Activated CD4-positive, alpha-beta T cell treated with anti-CD3 and anti-CD28 coated beads, Interleukin-2, Interleukin-6, amounts not matched to agents 100 ng/mL and 50 ng/mL, durations not matched to agents 16 hours and 8 hours (primary cell): ENCODE results near the gene USP49.
A peak's percentile ranks its signal among the peaks of the same experiment; 100 is the strongest.

Experiments
- DNase-seq: peaks from one replicate; pipeline ENCODE4 v3.0.0-alpha.2; 2020

Gene USP49

GRCh38 chr6:41927253-41927652, 32.1 kb upstream of the USP49 start:
- no peak for DNase-seq

GRCh38 chr6:41922154-41922553, 27.0 kb upstream of the USP49 start:
- DNase-seq: no peak

- DNase-seq: no peak
Observed at GRCh38 chr6:41921712-41921998, 26.5 kb upstream of the USP49 start.

GRCh38 chr6:41920921-41921711, 25.9 kb upstream of the USP49 start, which contains the start of the genes BYSL and MED20:
BYSL (plus strand) TSS chr6:41921499; CDS start chr6:41921563, 64 bp downstream.
MED20 (minus strand) TSS chr6:41921139; CDS start chr6:41921018, 121 bp downstream.
- DNase-seq: peak; percentile 96

GRCh38 chr6:41917528-41917927, 22.4 kb upstream of the USP49 start:
- peak; percentile 65 for DNase-seq

GRCh38 chr6:41914869-41915530, 19.8 kb upstream of the USP49 start:
- no peak for DNase-seq

GRCh38 chr6:41914343-41914742, 19.2 kb upstream of the USP49 start:
- no peak for DNase-seq

GRCh38 chr6:41909727-41910126, 14.6 kb upstream of the USP49 start:
- no peak for DNase-seq

- DNase-seq: peak; percentile 53
Observed at GRCh38 chr6:41901882-41902519, 6.8 kb upstream of the USP49 start.

GRCh38 chr6:41900861-41901260, 5.7 kb upstream of the USP49 start:
- DNase-seq: no peak

GRCh38 chr6:41896281-41896680, 1.1 kb upstream of the USP49 start:
- no peak for DNase-seq

GRCh38 chr6:41894366-41895299, 542 bp downstream of the USP49 start:
- DNase-seq: peak; percentile 10

- DNase-seq: no peak
Observed at GRCh38 chr6:41892921-41893564, 2.1 kb downstream of the USP49 start.

GRCh38 chr6:41887331-41887751, 7.8 kb downstream of the USP49 start:
- DNase-seq: no peak

- DNase-seq: no peak
Observed at GRCh38 chr6:41885930-41886329, 9.2 kb downstream of the USP49 start.

GRCh38 chr6:41884957-41885356, 10.2 kb downstream of the USP49 start:
- DNase-seq: no peak

- no peak for DNase-seq
Observed at GRCh38 chr6:41881506-41881905, 13.7 kb downstream of the USP49 start.

- no peak for DNase-seq
Observed at GRCh38 chr6:41878961-41879405, 16.2 kb downstream of the USP49 start.

GRCh38 chr6:41878246-41878645, 16.9 kb downstream of the USP49 start:
- no peak for DNase-seq

- DNase-seq: no peak
Observed at GRCh38 chr6:41877051-41877680, 18.0 kb downstream of the USP49 start.

- no peak for DNase-seq
Observed at GRCh38 chr6:41874741-41875140, 20.4 kb downstream of the USP49 start.

GRCh38 chr6:41872147-41872546, 23.0 kb downstream of the USP49 start:
- DNase-seq: no peak
